ENCODE data around the gene IL20RB. TPM values are rescaled to one million over a fixed set of nuclear protein-coding genes. Genes with fewer than 3 reads are reported as not detected.

IL20RB gene
- total and polyA plus RNA-seq, 2 of the 4 experiments (the other 2 are of a cell fraction): 0.72 to 0.97 TPM

GRCh38 chr3:137012097-137012501 lies 54.3 kb downstream of the IL20RB start:
- Histone ChIP-seq H3K9me1 (ENCODE audit: insufficient read depth, low read length) (peaks cover 5% of the 10 kb centered on the region; the same call in 1 of the 2 replicates), H4K5ac (ENCODE audit: low read depth, low read length) (no peak overlapping the region), H3K27ac (ENCODE audit: insufficient read depth, low read length) (no peak overlapping the region), H2BK120ac (ENCODE audit: low read depth, low read length) (peak overlapping the region; percentile 51), H3K4me2 (ENCODE audit: low read depth, low read length) (no peak overlapping the region), H3K36me3 (ENCODE audit: control insufficient read depth, insufficient read depth, low read length) (no peaks in the 10 kb centered on the region), H4K20me1 (ENCODE audit: insufficient read depth, low read length) (no peaks in the 10 kb centered on the region), H3K79me1 (ENCODE audit: low read depth in 1 of 2, low read length in 2 of 2) (no peaks in the 10 kb centered on the region), H2AK5ac (ENCODE audit: low read depth, low read length) (peak overlapping the region; percentile 25; the same call in 1 of the 2 replicates), H4K91ac (ENCODE audit: insufficient read depth, low read depth, low read length) (peak overlapping the region; percentile 44; the same call in 1 of the 2 replicates), H2AFZ (replicated peaks; ENCODE audit: low read length, poor library complexity) (peak overlapping the region; percentile 60), H2BK20ac (ENCODE audit: low read depth, low read length) (no peak overlapping the region; the same call in 1 of the 2 replicates), H3K18ac (ENCODE audit: low read depth, low read length) (no peak overlapping the region), H2AK9ac (replicated peaks; ENCODE audit: low read depth, low read length, poor library complexity) (no peak overlapping the region), H2BK15ac (ENCODE audit: low read depth, low read length) (no peak overlapping the region), H2BK5ac (ENCODE audit: low read depth, low read length, poor library complexity, severe bottlenecking) (no peak overlapping the region), H3K4me1 (ENCODE audit: control insufficient read depth, insufficient read depth, low read length) (peaks cover 4% of the 10 kb centered on the region; the same call in 1 of the 2 replicates), H3K9ac (ENCODE audit: low read depth, low read length) (no peak overlapping the region; the same call in 1 of the 2 replicates), H3K56ac (ENCODE audit: extremely low read depth, insufficient read depth, low read length) (no peak overlapping the region), H3K14ac (replicated peaks; ENCODE audit: low read depth, low read length) (peak overlapping the region; percentile 46; the same call in 1 of the 2 replicates), H3K4me3 (ENCODE audit: insufficient read depth, low read depth, low read length) (no peak overlapping the region), H3K23ac (ENCODE audit: low read depth, low read length) (peak overlapping the region; percentile 51; the same call in 1 of the 2 replicates), H3K4ac (ENCODE audit: low read depth, low read length) (peak overlapping the region; percentile 0; the same call in 1 of the 2 replicates), H3K27me3 (ENCODE audit: control insufficient read depth, insufficient read depth, low read length) (no peaks in the 10 kb centered on the region), H4K8ac (ENCODE audit: low read depth in 2 of 2, low read length in 2 of 2) (peak overlapping the region in 1 of 2 experiments; percentile 48; a peak in 1 of 4 replicates), H3K9me3 (ENCODE audit: control insufficient read depth, insufficient read depth, low read length) (no peaks in the 10 kb centered on the region)
- DNase-seq (peak; percentile 71), ATAC-seq (ENCODE audit: low read depth) (peak; percentile 22)
- dilution Hi-C loops (cut with HindIII; ENCODE audit: low sequenced_read_pairs, unreplicated experiment): no loop called here
- POLR2A ChIA-PET (ENCODE audit: unreplicated experiment): no interaction called here
- in situ Hi-C loops (cut with MboI; ENCODE audit: low sequenced_read_pairs): loop anchor here (5.0 kb wide), 2 partner anchors 255 to 710 kb away; no protein-coding TSS in a partner anchor
- BruUV-seq (replicated peaks): no TSS peak
- WGBS, 2 experiments (ENCODE audit: extremely low coverage in 2 of 2, insufficient read length in 1 of 2): no CpG with 5 or more reads among the region's 3 CpGs
- intact Hi-C loops (cut with micrococcal nuclease): loop anchor here (2.0 to 10.0 kb wide), 5 partner anchors 149 to 815 kb away; partner anchors contain the start of genes MSL2 and NCK1
- TF ChIP-seq CTCF (conservative IDR thresholded peaks at IDR 0.05; ENCODE audit: low read depth, low read length) (no peak), RFX5 (IDR thresholded peaks at IDR 0.05; ENCODE audit: low read depth, low read length) (no peak), NFE2L2 (IDR thresholded peaks at IDR 0.05; ENCODE audit: low read depth, low read length) (no peak), FOS (IDR thresholded peaks at IDR 0.05; ENCODE audit: low read depth, low read length) (no peak), CEBPB (IDR thresholded peaks at IDR 0.05; ENCODE audit: low read depth, low read length) (no peak), USF2 (IDR thresholded peaks at IDR 0.05; ENCODE audit: low read depth, low read length) (no peak), BHLHE40 (IDR thresholded peaks at IDR 0.05; ENCODE audit: low read depth, low read length) (no peak), RCOR1 (IDR thresholded peaks at IDR 0.05; ENCODE audit: insufficient replicate concordance, low read length) (no peak), MAFK (IDR thresholded peaks at IDR 0.05; ENCODE audit: low read depth, low read length) (no peak), SMC3 (IDR thresholded peaks at IDR 0.05; ENCODE audit: low read depth, low read length) (no peak), RAD21 (IDR thresholded peaks at IDR 0.05; ENCODE audit: low read length) (no peak), CHD1 (IDR thresholded peaks at IDR 0.05; ENCODE audit: low read depth, low read length) (no peak), MXI1 (IDR thresholded peaks at IDR 0.05; ENCODE audit: borderline replicate concordance, low read depth, low read length) (no peak), MAZ (IDR thresholded peaks at IDR 0.05; ENCODE audit: borderline replicate concordance, low read depth, low read length) (no peak), POLR2A (IDR thresholded peaks at IDR 0.05; ENCODE audit: low read depth, low read length) (no peak)
- TF ChIP-seq, protein P1, sequence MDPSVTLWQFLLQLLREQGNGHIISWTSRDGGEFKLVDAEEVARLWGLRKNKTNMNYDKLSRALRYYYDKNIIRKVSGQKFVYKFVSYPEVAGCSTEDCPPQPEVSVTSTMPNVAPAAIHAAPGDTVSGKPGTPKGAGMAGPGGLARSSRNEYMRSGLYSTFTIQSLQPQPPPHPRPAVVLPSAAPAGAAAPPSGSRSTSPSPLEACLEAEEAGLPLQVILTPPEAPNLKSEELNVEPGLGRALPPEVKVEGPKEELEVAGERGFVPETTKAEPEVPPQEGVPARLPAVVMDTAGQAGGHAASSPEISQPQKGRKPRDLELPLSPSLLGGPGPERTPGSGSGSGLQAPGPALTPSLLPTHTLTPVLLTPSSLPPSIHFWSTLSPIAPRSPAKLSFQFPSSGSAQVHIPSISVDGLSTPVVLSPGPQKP (IDR thresholded peaks at IDR 0.05; ENCODE audit: borderline replicate concordance, low read depth, low read length): no peak
- CTCF ChIA-PET: no interaction called here

Data from IMR-90 (cell line).